ENCODE measurements around the gene GLIS1. TPM values are rescaled to one million over a fixed set of nuclear protein-coding genes. Genes with fewer than 3 reads are reported as not detected.

Gene GLIS1
- total and polyA plus RNA-seq, 2 of the 8 experiments (the other 6 are each of a cell fraction or from before 2014, with no cell fraction given) = 0.15 to 0.22 TPM

DNA sequence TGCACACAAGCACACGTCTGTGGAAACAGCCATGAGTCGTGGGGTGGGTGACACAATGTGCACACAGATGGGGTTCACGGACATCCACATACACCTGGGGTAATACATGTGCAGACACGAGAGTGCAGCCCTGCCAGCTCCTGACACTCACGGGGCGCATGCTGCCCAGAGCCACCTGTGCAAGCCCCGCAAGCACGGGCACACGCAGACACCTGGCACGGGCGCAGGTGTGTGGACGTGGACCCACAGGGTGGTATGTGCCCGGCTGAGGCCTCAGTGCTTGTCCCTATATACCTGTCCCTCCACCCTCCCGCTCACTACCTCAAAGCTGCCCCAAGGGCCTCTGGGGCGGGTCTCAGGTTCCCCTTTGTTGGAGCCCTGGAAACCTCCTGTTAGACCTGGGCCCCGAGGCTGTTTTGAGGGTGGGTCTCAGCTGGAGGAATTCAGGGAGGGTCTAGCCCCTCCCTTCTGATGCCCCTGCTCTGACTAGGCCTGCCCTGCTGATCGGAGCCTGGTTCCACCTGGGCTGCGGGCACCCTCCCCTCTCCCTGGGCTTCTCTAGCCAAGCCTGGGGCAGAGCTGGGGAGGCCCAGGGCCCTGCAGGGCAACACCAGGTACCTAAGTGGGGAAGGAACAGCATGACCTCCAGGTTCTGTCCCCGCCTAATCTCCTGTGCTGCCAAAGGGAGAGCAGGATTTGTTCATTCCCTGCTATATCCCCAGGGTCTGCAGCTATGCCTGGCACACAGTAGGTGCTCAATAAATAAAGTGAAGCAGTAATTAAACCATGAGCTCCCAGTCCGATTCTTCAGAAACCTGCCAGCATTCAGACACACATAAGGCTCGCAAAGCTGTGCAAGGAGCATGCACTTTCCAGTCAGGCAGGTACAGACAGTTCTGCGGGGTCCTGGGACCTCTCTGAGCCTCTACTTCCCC is 230.6 kb downstream of the GLIS1 start (continued):
- TF ChIP-seq, protein P1, sequence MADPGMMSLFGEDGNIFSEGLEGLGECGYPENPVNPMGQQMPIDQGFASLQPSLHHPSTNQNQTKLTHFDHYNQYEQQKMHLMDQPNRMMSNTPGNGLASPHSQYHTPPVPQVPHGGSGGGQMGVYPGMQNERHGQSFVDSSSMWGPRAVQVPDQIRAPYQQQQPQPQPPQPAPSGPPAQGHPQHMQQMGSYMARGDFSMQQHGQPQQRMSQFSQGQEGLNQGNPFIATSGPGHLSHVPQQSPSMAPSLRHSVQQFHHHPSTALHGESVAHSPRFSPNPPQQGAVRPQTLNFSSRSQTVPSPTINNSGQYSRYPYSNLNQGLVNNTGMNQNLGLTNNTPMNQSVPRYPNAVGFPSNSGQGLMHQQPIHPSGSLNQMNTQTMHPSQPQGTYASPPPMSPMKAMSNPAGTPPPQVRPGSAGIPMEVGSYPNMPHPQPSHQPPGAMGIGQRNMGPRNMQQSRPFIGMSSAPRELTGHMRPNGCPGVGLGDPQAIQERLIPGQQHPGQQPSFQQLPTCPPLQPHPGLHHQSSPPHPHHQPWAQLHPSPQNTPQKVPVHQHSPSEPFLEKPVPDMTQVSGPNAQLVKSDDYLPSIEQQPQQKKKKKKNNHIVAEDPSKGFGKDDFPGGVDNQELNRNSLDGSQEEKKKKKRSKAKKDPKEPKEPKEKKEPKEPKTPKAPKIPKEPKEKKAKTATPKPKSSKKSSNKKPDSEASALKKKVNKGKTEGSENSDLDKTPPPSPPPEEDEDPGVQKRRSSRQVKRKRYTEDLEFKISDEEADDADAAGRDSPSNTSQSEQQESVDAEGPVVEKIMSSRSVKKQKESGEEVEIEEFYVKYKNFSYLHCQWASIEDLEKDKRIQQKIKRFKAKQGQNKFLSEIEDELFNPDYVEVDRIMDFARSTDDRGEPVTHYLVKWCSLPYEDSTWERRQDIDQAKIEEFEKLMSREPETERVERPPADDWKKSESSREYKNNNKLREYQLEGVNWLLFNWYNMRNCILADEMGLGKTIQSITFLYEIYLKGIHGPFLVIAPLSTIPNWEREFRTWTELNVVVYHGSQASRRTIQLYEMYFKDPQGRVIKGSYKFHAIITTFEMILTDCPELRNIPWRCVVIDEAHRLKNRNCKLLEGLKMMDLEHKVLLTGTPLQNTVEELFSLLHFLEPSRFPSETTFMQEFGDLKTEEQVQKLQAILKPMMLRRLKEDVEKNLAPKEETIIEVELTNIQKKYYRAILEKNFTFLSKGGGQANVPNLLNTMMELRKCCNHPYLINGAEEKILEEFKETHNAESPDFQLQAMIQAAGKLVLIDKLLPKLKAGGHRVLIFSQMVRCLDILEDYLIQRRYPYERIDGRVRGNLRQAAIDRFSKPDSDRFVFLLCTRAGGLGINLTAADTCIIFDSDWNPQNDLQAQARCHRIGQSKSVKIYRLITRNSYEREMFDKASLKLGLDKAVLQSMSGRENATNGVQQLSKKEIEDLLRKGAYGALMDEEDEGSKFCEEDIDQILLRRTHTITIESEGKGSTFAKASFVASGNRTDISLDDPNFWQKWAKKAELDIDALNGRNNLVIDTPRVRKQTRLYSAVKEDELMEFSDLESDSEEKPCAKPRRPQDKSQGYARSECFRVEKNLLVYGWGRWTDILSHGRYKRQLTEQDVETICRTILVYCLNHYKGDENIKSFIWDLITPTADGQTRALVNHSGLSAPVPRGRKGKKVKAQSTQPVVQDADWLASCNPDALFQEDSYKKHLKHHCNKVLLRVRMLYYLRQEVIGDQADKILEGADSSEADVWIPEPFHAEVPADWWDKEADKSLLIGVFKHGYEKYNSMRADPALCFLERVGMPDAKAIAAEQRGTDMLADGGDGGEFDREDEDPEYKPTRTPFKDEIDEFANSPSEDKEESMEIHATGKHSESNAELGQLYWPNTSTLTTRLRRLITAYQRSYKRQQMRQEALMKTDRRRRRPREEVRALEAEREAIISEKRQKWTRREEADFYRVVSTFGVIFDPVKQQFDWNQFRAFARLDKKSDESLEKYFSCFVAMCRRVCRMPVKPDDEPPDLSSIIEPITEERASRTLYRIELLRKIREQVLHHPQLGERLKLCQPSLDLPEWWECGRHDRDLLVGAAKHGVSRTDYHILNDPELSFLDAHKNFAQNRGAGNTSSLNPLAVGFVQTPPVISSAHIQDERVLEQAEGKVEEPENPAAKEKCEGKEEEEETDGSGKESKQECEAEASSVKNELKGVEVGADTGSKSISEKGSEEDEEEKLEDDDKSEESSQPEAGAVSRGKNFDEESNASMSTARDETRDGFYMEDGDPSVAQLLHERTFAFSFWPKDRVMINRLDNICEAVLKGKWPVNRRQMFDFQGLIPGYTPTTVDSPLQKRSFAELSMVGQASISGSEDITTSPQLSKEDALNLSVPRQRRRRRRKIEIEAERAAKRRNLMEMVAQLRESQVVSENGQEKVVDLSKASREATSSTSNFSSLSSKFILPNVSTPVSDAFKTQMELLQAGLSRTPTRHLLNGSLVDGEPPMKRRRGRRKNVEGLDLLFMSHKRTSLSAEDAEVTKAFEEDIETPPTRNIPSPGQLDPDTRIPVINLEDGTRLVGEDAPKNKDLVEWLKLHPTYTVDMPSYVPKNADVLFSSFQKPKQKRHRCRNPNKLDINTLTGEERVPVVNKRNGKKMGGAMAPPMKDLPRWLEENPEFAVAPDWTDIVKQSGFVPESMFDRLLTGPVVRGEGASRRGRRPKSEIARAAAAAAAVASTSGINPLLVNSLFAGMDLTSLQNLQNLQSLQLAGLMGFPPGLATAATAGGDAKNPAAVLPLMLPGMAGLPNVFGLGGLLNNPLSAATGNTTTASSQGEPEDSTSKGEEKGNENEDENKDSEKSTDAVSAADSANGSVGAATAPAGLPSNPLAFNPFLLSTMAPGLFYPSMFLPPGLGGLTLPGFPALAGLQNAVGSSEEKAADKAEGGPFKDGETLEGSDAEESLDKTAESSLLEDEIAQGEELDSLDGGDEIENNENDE (IDR thresholded peaks at IDR 0.05; ENCODE audit: insufficient replicate concordance, low read length) = no peak

Measured in H1 (cell line).